LNCAP (cell line): ENCODE measurements around the gene BSDC1.

Source experiments
- CTCF ChIP-seq: fragments of 450-650 bp; IDR thresholded peaks from 2 replicates; pipeline ENCODE4 v1.5.1; 2017; ENCODE audit warnings: mild to moderate bottlenecking

Gene BSDC1

GRCh38 chr1:32367912-32368635, 26.2 kb downstream of the BSDC1 start:
- no peak for TF ChIP-seq CTCF

DNA sequence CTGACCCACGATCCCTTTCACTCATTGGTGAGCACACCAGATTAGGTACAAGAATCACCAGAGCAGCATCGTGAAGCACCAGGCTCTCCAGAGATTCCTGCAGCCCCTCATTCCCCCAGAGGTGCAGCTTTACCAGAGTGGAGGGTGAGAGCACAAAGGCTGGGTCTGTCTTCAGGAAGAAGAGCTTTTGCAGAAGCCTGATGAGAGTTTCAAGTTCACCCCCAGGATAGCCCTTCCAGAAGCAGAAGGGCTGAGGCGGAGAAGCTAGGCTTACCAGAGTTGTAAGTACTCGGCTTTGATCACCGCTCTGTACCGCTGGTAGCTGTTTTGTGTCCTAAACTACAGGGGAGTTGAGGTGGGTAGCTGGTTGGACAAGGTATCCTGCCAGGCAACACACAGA, 28.8 kb downstream of the BSDC1 start:
- TF ChIP-seq CTCF: no peak

GRCh38 chr1:32364836-32365235, 29.4 kb downstream of the BSDC1 start:
- TF ChIP-seq CTCF: no peak

DNA sequence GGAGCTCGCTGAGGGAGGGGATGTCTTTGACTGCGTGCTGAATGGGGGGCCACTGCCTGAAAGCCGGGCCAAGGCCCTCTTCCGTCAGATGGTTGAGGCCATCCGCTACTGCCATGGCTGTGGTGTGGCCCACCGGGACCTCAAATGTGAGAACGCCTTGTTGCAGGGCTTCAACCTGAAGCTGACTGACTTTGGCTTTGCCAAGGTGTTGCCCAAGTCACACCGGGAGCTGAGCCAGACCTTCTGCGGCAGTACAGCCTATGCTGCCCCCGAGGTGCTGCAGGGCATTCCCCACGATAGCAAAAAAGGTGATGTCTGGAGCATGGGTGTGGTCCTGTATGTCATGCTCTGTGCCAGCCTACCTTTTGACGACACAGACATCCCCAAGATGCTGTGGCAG, 30.5 kb downstream of the BSDC1 start:
- no peak for TF ChIP-seq CTCF

- no peak for TF ChIP-seq CTCF
Observed at GRCh38 chr1:32362474-32363313, 31.5 kb downstream of the BSDC1 start, which contains the start of the genes FAM229A and TSSK3. FAM229A (minus strand) TSS chr1:32362485; CDS start chr1:32362091, 394 bp downstream. TSSK3 (plus strand) TSS chr1:32362539; CDS start chr1:32362702, 163 bp downstream.

DNA sequence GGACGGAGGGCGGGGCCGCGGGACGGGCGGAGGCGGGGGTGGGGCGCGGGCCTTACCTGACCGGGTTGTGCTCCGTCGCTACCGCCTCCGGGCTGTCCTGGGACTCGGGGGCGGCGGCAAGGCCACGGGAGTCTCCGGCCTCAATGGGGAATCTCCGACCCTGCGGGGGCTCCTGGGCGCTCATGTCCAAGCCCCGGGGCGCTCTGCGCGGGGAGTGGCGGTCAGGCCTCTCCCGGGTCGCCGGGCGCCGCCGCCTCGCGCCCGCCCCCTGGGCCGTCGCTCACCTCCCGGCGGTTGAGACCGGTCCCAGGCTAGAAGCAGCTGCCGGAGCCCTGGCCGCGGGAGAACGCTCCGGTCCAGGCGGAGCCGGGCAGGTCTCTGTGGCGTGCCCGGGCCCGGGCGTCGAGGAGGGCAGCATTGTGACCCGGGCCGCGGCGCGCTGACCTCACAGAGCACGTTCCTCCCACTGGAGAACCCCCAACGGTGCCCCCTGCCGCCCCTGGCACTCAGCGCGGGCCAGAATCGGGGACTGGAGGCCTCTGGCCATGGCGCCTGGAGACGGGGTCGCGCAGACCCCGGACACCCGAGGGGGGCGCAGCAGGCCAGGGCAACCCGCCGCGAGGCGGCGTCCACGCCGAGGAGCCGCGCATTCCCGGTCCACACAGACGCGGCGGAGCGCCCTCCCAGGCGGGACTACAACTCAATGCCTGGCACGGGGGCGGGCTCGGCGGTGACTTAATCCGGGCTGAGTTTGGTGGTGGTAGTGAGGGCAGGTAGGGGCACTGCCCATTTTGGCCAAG, 32.4 kb downstream of the BSDC1 start:
- no peak for TF ChIP-seq CTCF

- no peak for TF ChIP-seq CTCF
Observed at GRCh38 chr1:32361308-32361673, 33.0 kb downstream of the BSDC1 start.
